Measurements from ENCODE around the gene LCN10.

Gene LCN10

DNA sequence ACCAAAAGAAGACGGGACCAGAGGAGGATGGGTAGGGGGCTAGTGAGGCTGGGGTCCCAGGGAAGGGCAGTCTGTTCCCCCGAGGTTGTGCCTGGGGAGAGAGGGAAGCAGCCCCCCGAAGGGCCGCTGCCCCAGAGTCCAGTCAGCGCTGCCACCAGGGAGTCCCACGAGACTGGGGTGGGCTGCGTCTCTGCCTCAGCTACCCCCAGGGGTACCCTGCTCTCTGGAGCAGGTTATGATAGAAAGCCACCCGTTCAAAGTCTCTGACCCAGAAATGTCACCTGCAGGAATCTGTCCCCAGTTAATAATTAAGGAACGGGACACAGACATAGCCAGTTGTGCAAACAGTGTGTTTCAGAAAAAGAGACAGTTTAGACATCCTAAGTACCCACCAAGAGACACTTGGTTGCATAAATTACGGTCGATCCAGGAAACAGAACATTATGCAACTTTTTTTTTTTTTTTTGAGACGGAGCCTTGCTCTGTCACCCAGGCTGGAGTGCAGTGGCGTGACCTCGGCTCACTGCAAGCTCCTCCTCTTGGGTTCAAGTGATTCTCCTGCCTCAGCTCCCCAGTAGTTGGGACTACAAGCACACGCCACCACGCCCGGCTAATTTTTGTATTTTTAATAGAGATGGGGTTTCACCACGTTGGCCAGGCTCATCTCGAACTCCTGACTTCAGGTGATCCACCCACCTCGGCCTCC is 44.8 kb downstream of the LCN10 start:
- peak in 1 of 2 donors; percentile 14 for DNase-seq

DNA sequence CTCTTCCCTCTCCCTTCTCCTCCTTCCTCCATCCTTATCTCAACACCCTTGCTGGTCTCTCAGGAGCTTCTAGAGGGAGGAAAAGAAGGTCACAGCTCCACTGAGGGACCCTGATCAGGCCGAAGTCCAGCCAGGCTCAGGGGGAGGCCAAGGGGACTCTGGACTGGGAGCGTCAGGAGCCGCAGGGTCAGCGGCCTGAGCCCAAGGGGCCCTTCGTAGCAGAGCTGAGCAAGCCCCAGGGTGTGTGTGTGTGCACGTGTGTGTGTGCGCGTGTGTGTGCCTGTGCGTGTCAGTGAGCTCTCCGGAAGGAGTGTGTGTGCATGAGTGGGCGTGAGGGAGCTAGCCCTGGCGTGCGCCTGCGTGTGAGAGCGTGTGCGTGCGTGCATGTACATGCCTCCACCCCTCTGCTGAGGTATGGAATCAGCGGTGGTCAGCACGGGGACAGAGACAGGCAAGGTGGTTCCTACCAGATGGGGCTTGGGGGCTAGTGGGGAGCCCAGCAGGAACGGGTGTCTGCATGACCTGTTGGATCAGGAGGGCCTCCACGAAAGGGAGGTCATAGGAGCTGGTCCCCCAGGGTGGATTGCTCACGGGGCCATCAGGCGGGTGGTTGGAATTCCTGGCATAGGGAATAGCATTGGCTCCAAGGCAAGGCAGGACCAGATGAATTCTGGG is 45.5 kb downstream of the LCN10 start:
- DNase-seq = no peak

DNA sequence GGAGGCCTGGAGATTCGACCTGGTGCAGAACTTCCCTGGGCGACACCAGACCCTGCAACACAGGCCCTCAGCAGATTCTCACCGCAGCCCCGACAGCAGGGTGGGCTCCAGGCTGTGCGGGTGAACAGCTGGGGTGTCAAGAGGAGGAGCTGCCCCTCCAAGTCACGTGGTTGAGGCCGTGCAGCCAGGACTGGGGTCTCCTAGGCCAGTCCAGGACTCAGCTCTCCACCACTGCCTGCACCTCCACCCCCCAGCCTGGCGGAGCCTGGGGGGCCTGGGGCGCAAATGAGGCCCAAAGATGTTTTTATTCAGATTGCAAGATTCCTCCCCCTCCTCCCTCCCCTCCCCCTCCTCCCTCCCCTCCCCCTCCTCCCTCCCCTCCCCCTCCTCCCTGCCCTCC is 46.2 kb downstream of the LCN10 start:
- no peak for DNase-seq

DNA sequence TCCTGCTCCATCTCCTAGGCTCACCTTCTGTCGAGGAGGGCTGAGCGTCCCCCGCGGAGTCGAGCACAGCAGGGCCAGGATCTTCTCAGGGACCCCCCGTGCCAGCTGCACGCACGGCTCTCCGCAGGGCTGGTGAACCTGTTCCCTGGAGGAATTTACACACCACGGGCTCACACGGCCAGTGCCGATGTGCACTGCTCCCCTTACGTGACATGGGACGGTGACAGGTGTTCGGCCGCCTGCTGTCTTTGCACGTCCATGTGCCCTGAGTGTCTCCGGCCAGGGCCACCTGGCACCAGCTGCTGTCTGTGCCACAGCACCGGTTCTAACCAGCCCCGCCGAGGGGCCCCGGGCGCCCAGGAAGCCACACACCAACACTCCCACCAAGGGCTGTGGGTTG is 46.8 kb downstream of the LCN10 start:
- DNase-seq = no peak

DNA sequence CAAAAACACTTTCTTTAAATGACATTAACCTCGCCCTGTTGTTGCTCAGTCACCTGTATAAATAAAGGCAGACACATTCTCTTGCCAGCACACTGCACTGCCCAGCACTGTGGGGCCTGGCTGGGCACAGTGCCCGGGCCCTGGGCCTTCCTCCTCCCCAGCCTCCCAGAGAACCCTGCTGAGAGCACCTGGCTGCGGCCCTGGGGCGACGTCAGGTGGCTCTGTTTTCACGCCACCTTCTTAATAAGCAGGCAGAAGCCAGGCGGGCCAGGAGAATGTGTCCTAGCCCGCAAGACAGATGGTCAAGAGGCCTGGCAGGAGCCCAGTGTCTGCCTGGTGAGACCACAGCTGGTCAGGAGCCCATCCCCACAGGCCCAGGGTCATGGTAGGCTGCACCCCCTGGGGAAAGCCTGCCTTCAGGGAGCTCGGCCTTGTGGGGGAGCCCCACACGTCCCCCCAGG is 47.3 kb downstream of the LCN10 start:
- no peak for DNase-seq

DNA sequence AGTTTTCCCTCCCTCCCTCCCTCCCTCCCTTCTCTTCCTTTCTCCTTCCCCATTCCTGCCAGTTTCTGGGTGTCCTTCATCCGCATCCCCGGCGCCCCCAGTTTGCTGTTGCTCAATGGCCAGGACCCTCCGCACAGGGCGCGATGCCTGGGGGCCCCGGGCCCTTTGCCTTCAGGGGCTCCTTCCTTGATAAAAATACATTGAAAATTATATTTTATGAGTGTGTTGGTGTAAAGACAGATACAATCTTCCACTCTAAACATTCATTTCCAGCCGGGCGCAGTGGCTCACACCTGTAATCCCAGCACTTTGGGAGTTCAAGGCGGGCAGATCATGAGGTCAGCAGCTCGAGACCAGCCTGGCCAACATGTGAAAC is 47.9 kb downstream of the LCN10 start:
- no peak for DNase-seq

DNA sequence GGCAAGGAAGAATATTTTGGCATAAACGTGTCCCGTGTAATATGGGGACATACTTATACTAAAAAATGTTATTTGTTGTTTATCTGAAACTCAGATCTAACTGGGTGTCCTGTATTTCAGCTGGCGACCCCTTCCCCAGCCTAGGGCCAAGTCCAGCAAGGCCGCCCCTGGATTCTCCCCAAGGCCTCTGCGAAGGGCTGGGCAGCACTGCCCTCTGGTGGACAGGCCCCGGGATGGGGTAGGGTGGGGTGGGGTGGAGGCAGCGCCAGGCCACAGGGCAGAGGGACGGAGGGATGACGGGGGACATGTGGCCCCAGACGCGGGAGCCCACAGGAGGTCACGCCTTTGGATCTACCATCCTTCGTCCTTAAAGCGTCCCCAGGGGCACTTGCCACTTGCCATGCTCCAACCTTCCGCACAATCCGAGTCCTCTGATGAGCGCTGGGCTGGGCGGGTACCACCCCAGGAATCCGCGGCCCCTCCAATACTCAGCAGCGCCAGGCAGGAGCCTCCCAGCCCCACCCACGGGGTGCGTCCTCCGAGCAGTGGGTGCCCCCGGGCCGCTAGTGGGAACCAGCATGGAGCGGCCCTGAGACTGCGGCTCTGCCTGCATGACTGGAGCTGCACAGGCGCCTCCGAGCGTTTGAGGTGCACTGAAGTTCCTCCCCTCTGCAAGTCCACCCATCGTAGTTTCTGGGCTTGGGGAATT is 48.4 kb downstream of the LCN10 start:
- no peak for DNase-seq

DNA sequence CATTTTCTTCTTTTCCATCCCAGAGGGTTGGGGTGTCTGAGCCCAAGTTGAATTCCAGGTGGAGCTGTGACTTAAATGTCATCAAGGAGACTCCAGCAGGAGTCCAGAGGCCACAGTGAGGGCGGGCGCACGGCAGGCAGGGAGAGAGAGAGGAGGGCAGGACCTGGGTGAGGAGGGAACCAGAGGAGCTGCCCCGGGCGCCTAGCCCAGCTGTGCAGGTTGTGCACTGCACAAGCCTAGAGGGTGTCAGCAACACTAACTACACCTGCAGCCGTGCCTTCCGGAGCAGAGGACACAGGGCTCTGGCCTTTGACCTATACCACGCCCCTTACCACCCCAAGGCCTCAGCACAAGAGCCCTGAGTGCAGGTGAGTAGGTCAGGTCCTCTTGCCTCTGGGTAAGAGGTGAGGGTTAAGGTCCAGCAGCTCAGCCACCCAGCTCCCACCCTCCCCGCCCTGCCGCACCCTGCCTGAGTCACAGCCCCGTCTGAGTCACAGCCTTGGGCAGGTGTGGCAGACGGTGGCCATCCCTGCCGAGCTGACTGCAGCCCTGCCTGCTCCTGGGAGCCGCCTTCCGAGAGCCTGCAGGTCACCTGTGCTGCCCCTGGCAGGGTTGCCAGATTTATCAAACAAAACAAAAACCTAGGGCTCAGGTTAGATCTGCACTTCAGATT is 49.1 kb downstream of the LCN10 start:
- DNase-seq = no peak

DNA sequence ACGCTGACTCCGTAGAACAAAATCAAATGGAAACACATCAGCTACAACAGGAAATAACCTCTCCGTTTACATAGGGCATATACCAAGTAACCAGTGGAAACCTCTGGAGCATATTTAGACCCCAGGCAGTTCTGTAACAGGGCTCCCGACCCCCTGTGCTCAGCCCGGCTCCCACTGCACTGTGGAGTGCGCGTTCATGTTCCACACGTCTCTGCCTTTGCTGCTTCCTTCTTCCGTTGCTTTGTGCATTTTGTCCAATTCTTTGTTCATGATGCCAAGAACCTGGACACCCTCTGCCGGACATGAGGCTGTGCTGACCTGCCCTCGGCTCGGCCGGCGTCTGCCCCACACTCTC is 49.6 kb downstream of the LCN10 start:
- no peak for DNase-seq

DNA sequence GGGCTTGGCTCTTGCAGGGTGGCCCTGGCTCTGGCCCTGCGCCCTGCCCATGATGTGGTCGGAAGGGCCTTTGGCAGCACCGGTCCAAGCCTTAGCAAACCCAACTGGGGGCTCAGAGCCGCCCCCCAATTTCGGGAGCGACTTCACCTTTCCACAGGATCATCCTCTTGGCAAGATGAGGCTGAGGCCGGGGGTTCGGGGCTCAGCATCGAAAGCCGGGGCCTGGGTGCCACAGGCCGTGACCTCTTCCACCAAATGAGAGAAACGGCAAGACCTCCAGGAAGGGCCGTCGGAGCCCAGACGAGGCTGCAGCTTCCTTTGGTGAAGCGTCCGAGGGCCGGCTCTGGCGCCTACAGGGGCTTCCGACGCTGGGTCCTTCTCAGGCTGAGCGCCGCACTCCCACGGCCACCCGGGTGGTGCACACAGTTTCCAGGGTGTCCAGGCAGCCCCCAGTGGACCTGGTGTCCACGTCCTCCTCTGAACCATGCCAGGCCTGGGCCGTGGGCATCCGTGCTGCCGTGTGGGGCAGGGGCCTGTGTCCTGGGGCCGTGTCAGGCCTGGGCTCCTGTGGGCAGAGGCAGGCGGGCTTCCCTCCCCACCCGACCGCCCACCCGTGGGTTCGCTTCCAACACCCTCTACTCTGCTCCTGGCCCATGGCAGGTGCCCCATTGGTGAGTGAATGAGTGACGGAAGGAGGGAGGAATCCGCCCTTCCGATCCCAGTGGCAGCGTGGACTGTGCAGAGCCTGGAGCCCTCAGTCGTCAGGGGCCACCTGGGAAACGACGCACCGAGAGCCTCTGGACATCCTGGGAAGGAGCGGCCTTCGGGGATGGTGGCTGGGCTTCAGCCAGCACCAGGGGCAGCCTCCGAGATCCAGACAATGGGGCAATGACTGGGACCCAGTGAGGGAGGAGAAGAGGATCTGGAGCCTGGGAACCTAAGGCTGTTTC is 50.3 kb downstream of the LCN10 start:
- DNase-seq = no peak

DNA sequence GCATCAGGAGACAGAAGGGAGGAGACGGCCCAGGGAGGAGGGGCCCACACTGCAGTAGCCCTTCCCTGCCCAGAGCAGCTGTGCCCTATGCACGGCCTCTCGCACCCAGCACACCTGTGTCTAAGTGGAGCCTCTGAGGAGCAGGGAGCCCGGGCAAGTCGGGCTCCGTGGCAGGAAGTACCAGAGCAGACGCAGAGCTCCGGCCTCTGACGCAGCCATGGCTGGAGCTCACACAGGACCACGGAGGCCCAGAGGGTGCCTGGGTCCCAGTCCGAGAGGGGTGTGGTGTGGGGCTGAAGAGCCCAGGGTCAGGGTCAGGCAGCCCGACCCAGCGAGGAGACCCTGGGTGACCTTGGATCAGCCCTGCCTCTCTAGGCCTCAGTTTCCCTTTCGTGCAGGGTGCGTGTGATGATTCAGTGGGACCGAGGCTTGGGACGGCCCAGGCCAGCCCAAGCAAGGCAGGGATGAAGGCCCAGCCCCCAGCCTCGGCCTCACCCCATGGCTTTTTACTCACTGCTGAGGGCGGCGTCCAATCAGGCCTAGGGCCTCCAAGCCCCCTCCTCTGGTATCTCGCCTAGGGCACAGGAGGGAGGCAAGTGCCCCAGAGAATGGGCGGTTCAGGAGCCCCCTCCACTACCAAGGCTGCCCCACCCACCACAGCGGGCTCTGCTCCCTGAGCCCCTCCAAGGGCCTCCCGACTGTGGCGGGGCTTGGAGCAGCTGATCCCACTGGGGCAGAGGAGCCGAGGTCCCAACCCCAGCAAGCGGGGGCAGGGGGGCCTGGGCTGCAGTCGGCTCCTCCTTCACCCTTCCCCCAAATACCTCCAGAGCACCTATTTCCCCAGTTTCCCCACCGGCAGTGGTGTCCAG is 51.2 kb downstream of the LCN10 start:
- DNase-seq = no peak

DNA sequence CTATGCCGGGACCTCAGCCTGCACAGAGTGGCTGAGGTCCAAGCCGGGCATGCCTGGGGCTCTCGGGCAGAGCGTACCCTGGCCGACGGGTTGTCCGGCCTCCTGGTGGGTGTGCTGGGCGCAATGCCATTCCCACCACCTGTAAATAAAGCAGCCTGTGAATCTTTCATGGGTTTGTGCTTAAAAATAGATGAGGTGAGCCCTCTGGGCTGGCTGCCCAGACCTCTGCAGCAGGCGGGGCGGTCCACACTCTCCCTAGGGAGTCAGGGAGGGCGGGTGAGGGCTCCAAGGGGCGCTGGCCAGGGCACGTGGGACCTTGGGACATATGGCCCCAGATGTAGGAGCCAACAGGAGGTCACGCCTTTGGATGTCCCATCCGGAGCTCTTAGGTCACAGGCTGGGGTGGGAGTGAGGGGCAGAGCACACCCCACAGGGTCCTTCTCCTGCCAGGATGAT is 51.9 kb downstream of the LCN10 start:
- no peak for DNase-seq

DNA sequence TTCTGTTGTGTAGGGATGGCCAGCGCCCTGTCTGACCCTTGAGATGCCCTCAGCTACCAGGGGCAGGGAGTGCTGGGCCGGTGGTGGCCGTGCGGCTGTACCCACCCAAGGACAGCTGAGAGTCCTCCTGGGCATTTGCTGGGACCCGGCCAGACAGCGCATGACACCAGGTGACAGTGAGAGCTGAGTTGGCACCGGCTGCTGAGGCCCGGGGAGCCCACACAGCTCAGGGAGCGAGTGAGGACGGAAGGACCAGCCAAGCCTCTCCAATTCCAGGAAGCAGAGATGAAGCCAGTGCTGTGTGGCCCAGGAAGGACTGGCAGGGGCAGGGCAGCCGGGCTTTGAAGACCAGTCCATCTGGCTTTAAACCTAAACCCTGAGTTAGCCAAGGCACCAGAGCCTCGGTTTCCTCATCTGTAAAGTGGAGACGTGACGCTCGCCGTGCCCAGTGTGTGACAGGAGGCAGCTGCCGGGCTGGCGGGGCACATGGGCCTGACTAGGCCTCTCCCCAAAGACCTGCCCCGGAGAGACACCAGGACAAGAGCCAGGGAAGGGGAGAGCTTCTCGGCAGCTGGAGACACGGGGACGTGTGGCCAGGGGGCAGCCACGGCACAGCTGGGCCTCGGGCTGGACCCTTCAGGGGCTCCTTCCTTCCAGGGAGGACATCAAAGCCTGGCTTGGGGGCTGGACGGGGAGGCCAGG is 52.5 kb downstream of the LCN10 start:
- DNase-seq = no peak

DNA sequence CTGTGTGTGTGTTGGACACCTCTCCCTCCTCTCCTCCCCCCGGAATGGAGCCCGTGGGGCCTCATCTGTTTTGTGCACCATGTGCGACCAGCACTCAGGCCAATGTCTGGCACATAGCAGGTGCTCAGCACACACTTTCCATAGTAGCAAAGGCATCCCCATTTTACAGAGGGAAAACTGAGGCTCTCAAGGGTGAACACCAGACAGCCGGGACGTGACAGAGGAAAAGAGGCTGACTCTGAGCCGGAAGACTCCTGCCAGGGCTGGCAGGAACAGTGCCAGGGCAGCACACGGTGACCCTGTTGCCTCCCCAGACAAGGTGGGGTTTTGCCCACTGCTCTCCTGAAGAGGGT is 53.7 kb downstream of the LCN10 start:
- no peak for DNase-seq

DNA sequence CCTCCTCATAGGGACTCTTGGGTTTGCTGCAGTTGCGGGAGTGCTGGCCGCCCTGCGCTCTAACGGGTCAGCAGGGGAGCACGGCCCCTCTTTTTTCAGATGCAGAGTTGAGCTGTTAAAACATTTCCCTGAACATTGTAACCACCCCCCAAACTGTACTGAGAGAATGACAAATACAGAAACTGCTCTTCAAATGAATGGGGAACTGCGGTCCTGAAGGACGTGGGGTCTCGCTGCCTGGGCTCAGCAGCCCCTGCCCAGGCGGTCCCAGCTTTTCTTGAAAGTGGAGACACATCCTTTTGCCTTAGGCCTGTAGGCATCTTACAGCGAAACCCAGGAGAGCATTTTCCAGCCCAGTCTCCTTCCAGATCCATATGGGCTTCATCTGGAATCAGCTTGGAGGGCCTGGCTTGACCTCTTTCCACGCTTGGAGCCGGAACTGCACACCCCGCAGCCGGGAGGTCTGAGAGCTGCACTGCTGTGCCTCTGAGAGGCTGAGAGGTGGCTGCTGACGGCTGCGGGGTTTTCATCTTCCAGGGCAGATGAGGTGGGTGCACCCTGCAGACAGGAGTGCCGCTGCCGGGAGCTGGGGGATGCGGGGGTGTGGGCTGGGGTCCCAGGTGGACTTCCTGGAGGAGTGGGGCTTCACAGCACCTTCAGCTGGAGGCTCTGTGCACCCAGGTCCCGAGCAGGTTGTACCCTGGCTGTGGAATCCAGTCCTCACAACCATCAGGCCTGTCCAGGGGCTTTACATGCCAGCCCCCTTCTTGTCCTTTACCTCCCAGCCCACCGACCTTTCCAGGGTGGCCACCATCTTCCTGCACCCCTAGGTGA is 54.2 kb downstream of the LCN10 start:
- DNase-seq = no peak

All from CD4-positive, alpha-beta T cell treated with Interferon alpha-2 for 1 hour (primary cell).